GM19043 (cell line): ENCODE results near the gene TMOD2.
"Not testable (repeated sequence)": the region's sequence is repeated elsewhere in the genome, so short reads cannot be mapped to it uniquely, and the experiment has no call there.

Experiments used
- ATAC-seq: cut with Tn5 transposase; IDR thresholded peaks from one replicate; pipeline ENCODE4 v1.9.1; 2021; ENCODE audit warnings: low read depth; ENCODE audit not compliant: unreplicated experiment

TMOD2 gene

DNA sequence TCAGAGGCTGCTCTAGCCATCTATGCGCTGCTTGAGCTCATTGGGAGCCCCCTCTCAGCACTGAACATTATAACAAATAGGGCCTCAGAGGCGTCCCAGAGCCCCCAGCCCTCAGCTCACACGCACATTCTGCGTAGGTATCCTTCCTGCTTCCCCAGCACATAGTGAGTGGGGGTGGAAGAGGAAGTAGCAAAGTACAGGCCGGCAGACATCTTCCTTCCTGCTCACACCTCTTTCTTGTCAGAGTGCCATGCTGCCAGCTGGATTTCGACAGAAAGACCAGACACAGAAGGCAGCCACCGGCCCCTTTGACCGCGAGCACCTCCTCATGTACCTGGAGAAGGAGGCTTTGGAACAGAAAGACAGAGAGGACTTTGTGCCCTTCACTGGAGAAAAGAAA is 16.6 kb downstream of the TMOD2 start:
- ATAC-seq, result no peak

DNA sequence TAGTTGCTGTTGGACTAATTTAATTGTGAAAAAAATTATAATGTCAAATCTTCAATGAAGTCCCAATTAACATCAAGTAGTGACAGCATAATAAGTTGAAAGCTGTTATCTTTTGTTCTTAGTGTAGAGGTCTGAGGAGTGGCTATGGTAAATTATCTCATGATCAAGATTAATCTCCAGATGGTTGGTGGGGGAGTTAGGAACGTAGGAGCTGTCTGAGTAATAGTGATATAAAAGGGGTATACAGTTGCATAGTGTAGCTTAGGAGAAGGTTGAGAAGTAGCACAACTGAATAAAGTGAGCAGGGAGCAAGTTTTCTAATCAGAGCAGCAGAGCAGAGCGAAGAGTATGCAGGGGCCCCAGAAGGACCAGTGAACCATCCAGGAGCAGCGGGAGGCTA is 19.5 kb downstream of the TMOD2 start:
- no peak for ATAC-seq

DNA sequence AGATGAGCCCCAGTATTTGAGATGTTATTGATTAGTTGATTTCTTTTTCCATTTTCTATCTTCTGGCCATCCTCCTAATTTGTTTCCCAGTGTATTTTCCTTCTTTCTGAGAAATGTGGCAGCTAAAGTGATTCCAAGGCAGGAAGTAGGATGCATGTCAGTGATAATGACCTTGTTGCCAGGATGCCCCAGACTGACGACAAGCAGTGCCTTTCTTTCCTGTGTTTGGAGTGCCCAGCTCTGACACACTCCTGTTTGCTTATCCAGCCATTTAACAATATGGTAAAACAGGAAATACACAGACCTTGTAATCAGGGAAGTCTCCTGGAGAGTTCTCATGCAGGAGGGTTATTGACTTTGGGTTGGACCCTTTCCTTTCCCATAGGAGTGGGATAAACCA is 20.4 kb downstream of the TMOD2 start:
- no peak for ATAC-seq

DNA sequence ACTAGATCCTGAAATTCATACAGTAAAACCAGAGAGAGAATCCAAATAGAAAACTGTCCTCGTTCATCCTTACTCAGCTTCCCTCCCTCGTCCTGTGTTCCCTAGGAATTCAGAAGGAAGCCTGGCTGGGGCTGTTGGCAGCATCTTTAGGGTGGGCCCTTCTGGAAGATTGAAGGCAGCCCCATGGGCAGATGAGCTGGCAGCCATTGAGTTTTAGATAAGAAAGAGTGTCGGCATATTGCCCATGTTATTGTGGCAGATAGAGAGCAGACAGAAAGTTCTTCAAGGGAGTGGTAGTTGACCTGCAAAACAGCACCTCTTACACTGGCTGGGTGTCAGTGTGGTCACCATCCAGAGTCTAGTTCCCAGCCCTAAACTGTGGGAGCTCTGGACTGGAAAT is 23.5 kb downstream of the TMOD2 start:
- ATAC-seq, result no peak

DNA sequence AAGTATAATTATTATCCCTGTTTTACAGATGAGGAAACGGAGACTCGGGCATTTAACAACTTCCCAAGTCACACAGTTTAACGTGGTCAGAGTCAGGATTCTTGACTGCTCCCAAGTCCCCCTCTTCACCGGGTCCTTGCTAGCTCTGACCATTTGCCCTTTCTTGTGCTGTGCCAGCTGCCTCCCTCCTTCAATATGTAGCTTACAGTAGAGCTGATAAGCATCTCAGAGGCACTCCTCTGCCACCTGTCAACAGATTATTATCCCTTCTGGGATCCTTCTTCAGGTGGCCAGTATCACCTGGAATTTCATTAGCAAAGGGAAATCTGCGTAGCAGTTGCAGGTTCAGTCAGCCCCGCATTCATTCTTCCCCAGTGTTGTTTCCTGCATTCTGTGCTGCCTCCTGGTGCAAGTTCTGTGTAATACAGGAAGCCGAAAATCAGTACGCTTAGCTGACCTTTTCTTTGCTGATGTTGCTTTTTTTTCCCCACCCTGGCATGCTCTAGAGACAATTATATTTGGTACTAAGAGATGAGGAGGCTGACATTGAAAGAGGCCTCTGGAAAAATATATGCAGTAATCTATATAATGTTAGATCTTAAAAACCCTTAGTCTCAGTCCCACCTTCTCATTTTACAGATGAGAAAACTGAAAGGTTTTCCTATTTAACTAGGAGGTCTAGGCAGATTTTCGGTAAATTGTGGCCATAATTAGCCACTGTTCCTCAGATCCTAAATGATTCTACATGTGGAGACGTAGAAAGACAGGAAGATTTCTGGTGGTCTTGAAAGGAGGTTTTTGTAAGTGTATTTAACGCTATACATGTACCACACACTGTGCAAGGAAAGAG is 24.8 kb downstream of the TMOD2 start:
- no peak for ATAC-seq

DNA sequence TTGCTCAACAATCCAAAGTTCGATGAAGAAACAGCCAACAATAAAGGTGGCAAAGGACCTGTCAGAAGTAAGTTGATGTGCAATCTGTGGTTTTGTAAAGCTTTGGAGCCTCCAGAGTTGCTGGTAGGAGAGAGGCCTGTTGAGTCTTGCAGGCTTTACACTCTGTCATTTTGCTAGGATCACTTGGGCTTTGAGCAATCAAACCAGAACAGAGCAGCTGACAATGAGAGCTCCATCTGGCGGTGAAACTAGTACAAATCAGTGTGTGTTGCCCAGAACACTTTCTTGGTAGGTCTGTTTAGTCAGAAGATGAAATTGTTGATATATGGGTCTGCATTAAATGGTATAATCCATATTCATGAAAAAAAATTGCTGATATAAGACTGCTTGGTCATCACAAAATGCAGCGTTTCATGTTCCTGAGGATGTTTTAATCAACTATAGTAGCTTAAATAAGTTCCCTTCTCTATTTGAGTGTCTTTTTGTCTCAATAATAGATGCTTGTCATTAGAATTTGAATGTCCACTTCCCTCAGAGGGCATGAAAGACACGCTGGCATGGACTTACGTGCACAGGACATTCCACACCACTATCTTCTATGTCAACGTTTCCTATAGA is 25.7 kb downstream of the TMOD2 start:
- ATAC-seq, result peak; percentile 49

DNA sequence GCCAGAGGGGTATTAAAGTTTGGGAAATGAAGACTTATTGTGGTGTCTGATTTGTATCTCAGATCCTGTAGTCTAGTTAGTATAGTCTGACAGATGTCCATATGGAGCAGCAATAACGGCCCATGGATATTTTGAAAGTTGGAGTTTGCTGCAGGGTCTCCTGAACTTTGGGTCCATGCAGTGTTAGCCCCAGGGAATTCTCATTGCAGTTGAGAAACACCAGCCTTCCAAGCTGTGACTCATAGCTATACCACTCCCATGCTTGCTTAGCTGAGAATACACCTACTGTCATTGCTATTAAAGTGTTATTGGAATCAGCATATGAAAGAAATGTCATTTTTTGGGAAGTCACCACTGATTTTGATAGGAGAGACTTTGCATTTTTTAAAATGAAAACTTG is 29.2 kb downstream of the TMOD2 start:
- ATAC-seq, result no peak

DNA sequence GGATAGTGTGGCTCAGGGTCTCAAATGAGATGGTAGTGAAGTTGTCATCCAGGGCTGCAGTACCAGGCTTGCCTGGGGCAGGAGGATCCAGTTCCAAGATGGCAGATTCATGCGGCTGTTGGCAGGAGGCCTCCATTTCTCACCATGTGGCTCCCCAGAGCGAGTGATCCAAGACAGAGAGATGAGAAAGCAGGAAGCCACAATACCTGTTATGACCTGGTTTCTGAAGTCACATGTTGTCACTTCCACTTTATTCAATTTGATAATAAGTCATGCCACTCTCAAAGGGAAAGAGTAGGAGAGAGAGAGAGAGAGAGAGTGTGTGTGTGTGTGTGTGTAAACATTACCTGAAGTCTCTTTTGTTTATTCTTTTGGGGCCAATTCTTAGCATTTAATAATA is 30.1 kb downstream of the TMOD2 start:
- no peak for ATAC-seq

DNA sequence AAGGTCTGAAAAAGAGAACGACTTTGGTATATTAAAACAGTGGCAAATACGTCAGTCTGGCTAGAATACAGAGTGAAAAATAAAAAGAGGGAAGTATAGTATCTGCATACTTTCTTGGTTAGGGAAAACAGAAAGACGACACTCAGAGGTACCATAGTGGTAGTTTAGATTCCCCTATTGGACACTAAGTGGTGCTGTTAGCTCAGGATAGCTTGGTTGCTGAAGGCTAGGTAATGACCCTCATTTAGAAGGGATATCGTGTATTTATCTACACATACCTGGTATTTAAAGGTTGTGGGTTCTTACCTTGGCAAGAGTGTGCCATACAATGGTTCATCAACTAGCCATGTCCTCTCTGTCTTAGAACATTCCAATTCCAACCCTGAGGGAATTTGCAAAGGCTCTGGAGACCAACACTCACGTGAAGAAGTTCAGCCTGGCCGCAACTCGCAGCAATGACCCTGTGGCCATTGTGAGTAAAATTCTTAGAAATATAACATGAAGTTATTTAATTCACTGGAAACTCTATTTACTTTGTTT is 31.0 kb downstream of the TMOD2 start:
- ATAC-seq, result no peak

DNA sequence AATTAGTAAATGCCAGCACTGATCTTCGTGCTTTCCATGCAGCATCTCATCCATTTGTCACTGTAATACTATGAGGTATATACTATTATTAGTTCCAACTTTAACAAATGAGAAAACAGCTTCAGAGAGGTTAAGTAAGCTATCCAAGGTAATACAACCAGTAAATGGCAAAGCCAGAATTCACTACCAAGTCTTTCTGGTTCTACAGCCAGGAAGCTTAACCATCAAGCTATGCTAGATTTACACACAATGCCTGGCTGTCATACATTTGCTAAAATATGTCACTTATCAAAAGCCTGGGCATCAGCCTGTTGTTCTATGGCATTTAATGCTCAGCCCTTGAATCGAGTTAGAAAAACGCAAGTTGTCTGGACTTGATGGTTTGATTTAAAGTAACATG is 32.6 kb downstream of the TMOD2 start:
- no peak for ATAC-seq

DNA sequence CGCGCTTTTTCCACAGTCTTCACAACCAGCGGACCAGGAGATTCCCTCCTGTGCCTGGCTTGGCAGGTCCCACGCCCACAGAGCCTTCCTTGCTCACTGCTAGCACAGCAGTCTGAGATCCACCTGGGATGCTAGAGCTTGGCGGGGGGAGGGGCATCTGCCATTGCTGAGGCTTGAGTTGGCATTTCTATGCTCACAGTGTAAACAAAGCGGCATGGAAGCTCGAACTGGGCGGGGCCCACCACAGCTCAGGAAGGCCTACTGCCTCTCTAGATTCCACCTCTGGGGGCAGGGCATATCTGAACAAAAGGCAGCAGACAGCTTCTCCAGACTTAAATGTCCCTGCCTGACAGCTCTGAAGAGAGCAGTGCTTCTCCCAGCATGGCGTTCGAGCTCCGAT is 35.7 kb downstream of the TMOD2 start:
- ATAC-seq, result not testable (repeated sequence)

DNA sequence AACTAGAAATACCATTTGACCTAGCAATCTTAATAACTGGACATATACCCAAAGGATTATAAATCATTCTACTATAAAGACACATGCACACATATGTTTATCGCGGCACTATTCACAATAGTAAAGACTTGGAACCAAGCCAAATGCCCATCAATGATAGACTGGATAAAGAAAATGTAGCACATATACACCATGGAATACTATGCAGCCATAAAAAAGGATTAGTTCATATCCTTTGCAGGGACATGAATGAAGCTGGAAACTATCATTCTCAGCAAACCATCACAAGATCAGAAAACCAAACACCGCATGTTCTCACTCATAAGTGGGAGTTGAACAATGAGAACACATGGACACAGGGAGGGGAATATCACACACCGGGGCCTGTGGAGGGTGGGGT is 41.1 kb downstream of the TMOD2 start:
- ATAC-seq, result not testable (repeated sequence)

DNA sequence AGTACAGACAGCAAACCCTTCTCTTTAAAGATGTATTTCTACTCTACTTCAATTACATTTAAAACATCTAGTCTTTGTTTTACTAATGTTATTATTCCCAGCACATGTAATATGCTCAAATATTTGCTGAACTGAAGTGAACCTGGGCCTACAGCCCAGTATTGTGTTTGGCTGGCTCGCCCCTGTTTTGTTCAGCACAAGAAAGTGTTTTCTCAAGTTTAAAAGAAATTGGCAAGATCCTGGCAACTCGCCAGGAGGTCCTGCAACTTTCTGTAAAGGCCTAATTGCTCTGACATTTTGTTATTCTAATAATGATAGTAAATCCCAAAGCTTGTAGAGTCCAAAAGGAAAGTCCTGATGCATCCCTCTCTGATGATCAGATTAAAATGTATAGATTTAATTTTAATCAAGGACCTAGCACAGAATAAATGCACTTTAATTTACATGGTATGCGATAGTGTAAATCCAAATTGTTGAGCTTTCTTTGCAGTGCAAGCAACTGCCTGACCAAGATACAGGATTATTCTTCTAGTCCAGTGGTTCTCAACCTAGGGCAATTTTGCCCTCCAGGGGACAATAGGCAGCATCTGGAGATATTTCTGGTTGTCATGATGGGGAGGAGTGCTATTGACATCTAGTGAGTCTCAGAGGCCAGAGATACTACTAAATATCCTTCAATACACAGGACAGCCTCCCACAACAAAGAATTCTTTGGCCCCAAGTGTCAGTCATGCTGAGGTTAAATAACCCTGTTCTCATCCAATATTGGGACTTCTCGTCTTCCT is 42.3 kb downstream of the TMOD2 start:
- ATAC-seq, result no peak

DNA sequence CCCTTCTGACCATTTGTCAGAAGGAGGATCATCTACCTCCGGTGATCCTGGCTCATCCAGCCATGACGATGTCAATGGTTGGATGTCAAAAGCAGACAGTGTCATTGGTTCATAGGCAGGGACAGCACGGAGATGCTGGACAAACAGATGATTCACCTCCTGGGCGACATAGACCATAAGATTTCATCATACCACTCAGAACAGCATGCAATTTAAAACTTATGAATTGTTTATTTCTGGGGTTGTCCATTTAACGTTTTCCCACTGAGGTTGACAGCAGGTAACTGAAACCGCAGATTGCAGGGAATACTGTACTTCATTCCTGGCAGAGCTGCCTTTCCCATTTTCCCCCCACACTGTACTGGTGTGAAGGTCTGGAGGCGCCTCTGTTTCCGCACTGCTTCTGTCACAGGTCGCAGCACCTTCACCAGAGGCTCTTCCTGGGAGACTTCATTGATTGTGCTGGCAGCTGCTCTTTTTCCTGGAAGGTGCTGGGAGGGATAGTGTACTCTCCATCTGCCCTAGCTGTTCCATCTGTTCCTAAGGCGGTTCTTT is 45.5 kb downstream of the TMOD2 start:
- no peak for ATAC-seq

DNA sequence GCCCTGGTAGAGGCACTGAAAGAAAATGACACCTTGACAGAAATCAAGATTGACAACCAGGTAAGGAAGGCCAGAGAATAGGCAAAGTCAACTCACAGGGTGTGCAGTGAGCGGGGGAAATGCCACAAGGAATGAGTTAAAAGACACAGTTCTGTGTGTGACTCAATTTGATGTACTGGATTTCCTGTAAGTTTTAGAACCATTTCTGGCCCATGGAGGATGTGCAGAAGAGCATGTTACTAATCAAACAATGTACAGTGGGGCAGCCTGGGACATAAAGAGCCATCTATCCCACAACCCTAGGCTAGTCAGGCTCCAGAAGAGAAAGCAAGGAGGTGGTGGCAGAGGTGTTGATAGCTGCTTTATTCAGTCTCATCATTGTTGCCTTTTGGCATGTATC is 46.9 kb downstream of the TMOD2 start:
- no peak for ATAC-seq

DNA sequence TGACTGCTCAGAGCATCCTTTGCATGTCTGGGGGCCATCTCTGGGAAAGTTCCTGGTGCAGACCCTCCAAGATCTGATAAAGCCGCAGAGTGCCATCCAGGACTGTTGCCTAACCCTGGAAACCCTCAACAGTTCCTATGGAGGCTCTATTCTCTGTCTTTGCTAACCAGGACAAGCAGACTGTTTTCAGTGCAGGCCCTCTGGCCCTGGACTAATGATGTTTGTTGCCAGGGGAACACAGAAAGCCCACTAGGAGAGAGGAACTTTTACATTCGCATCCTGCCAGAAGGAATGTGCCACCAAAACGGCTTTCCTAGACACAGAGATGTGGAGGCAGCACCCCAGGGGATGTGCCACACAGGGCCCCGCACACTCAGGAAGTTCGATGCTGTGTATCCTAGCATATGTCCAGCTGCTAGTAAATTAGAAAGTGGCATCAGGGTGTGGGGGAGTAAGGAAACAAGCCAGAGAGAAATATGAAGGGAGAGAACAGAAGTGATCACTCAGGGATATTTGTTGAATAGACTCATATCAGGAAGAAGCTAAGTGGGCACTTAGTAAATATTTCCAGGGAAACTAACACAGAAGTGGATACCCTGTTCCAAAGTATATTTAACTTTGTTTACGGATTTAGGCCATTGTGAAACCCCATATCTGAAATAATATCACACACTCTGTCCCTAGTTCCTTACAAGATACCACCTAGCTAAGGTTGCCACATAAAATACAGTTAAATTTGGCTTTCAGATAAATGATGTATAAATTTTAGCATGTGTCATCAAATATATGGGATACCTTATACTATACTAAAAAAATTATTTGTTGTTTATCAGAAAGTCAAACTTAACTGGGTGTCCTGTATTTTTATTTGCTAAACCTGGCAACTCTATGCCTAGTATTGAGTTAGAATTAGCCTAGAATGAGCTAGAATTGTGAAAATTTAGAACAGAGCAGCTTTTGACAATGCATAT is 48.2 kb downstream of the TMOD2 start:
- no peak for ATAC-seq

DNA sequence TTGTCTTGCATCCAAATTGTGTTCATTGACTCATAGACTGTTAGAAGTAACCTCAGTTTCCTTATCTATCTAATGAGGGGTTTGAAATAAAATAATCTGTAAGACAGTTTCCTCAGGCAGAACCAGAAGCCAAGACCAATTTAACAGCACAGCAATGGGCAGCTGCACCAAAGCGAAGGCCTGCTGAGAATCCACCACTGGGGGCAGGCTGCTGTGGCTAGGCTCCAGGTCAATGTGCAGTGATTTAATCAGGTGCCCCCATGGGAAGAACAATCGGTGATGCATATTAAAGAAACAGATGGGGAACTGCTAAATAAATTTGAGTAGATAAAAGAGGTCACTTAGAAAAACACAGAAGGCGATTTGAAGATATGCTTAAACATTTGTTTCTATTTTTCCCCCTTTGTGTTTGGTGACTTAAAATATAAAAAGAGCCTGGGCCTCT is 50.0 kb downstream of the TMOD2 start:
- ATAC-seq, result no peak

DNA sequence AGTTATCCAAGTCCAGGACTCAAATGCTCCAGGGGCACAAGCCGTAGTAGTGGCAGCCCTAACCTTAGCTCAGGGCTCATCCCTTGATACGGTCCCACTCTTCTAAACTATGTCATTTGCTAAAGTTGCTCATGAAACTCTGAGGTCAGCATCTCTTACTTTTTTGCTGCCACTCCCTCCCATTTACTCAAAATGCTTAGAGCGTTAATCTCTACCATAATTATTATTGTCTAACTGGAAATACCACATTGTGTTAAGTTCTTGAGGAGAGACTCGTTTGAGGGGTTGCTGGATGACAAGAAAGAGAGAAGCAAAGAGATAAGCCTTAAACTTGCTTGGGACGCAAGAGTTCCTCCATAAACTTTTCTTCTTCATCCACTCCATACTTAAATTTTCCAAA is 51.2 kb downstream of the TMOD2 start:
- no peak for ATAC-seq

DNA sequence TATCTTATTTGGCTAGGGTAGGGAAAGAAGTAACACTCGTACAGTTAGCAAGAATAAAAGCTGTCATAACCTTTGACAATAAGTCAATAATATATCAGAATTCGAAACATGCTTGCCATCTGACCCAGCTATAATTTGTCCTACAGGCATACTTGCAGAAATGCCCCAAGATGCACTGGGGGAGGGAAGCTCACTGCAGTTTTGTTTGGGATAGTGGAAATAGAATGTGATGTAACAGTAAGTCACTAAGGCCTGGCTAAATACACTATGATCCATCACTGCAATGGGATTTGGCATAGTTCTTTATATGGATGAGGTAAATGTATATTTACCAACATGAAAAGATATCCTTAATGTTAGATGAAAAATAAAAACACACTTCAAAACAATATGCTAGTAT is 52.6 kb downstream of the TMOD2 start:
- ATAC-seq, result no peak

DNA sequence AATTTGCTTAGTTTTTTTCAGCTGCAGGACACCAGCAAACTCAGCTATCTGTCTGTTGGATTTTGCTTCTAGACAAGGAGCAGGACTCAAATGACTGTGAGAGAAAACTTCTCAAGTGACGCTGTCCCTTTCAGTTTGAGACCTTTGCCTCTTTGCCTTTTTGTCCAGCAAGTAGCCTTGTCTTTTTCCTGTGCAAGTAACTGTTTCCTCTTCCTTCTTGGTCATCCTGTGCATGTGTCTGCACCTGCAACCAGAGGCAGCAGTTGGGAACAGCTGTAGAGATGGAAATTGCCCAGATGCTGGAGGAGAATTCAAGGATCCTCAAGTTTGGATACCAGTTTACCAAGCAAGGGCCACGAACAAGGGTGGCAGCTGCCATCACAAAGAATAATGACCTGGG is 54.7 kb downstream of the TMOD2 start:
- ATAC-seq, result no peak
